ENCODE results near the gene ZKSCAN2. TPM values are rescaled to one million over a fixed set of nuclear protein-coding genes. Genes with fewer than 3 reads are reported as not detected.

The ZKSCAN2 gene
- total and polyA plus RNA-seq, 11 donors, result 1.7 to 8.0 (median 4.2) TPM

DNA sequence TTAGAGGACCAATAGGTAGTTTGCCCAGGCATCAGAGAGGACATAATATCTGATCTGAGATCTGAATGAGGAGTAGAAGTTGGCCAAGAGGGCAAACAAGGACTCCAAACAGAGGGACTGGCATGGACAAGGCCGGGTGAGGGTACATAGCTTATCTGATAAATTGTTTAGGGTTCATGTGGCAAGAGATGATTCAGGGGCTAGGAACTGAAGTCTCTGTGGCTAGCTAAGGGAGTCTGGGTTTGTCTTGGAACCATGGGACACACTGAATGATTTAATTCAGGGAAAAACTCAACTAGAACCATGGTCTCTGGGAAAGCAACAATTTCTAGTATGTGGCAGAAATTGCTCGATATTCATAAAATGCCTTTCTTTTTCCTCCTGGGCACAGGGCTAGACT is 45.0 kb downstream of the ZKSCAN2 start:
- TF ChIP-seq, protein P1, sequence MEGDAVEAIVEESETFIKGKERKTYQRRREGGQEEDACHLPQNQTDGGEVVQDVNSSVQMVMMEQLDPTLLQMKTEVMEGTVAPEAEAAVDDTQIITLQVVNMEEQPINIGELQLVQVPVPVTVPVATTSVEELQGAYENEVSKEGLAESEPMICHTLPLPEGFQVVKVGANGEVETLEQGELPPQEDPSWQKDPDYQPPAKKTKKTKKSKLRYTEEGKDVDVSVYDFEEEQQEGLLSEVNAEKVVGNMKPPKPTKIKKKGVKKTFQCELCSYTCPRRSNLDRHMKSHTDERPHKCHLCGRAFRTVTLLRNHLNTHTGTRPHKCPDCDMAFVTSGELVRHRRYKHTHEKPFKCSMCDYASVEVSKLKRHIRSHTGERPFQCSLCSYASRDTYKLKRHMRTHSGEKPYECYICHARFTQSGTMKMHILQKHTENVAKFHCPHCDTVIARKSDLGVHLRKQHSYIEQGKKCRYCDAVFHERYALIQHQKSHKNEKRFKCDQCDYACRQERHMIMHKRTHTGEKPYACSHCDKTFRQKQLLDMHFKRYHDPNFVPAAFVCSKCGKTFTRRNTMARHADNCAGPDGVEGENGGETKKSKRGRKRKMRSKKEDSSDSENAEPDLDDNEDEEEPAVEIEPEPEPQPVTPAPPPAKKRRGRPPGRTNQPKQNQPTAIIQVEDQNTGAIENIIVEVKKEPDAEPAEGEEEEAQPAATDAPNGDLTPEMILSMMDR (IDR thresholded peaks at IDR 0.05), result no peak
- no peak for TF ChIP-seq POLR2A (IDR thresholded peaks at IDR 0.05)
- WGBS, 4 donors, result 83 to 88% (median 86%) methylated on average over 2 of the region's 2 CpGs
- no peak overlapping the region for H3K4me3 ChIP-seq
- ATAC-seq, result no peak
- H3K9me3 ChIP-seq, result peaks cover 0 to 5% (median 0%) of the 10 kb centered on the region in 12 donors
- intact Hi-C loops (cut with DNase I), result loop anchor here in 1 of 10 donors (10.0 kb wide), 1 partner anchor 368 kb away; the partner anchor contains the start of gene SLC5A11
- DNase-seq, result no peak
- H3K4me1 ChIP-seq, result peaks cover 0 to 2% (median 0%) of the 10 kb centered on the region in 12 donors
- no peak overlapping the region for H3K27ac ChIP-seq
- no peaks in the 10 kb centered on the region for H3K36me3 ChIP-seq
- H3K27me3 ChIP-seq, result peaks cover 0 to 4% (median 0%) of the 10 kb centered on the region in 9 donors

DNA sequence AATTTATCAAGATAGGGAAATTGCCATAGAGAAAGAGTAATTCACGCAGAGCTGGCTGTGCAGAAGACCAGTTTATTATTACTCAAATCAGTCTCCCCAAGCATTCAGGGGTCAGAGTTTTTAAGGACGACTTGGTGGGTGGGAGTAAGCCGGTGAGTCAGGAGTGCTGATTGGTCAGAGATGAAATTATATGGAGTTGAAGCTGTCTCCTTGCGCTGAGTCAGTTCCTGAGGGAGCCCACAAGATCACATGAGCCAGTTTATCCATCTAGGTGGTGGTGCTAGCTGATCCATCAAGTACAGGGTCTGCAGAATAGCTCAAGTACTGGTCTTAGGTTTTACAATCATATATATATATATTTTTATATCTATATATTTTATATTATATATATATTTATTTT is 46.9 kb downstream of the ZKSCAN2 start:
- no peak for ATAC-seq
- H3K27me3 ChIP-seq, result no peaks in the 10 kb centered on the region
- WGBS, 4 donors, result 59 to 72% (median 65%) methylated on average over 4 of the region's 4 CpGs

DNA sequence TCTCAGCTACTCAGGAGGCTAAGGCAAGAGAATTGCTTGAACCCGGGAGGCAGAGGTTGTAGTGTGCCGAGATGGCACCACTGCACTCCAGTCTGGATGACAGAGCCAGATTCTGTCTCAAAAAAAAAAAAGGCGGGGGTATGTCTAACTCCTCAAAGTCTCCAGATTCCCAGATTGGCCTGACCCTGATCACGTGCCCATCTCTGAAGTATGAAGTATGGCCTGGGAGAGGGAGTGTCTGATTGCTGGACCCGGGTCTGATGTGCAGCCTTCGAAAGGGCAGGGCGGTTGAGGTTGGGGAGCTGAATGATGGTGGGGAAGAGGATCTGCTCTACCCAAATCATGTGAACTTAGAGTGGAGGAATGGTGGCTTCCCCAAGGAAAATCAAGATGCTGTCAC is 58.2 kb downstream of the ZKSCAN2 start:
- DNase-seq (no peak), ATAC-seq (no peak)
- Histone ChIP-seq H3K27me3 (no peaks in the 10 kb centered on the region), H3K9me3 (no peaks in the 10 kb centered on the region), H3K4me3 (no peak overlapping the region), H3K4me1 (no peaks in the 10 kb centered on the region), H3K36me3 (no peaks in the 10 kb centered on the region), H3K27ac (no peak overlapping the region)
- TF ChIP-seq POLR2A (IDR thresholded peaks at IDR 0.05), result no peak
- TF ChIP-seq, protein P1 (IDR thresholded peaks at IDR 0.05), result no peak
- intact Hi-C loops (cut with DNase I), result no loop called here
- 90 to 97% (median 92%) methylated on average over 7 of the region's 7 CpGs for WGBS, 4 donors

More for the DNA sequence above, 46.9 kb downstream of the ZKSCAN2 start:
- H3K4me3 ChIP-seq, result no peak overlapping the region
- H3K36me3 ChIP-seq, result no peaks in the 10 kb centered on the region
- no peak overlapping the region for H3K27ac ChIP-seq
- TF ChIP-seq, protein P1 (IDR thresholded peaks at IDR 0.05), result no peak
- TF ChIP-seq POLR2A (IDR thresholded peaks at IDR 0.05), result no peak
- H3K4me1 ChIP-seq, result peaks cover 0 to 2% (median 0%) of the 10 kb centered on the region in 12 donors
- DNase-seq, result no peak
- intact Hi-C loops (cut with DNase I), result loop anchor here in 1 of 10 donors (10.0 kb wide), 1 partner anchor 366 kb away; the partner anchor contains the start of gene SLC5A11
- peaks cover 0 to 5% (median 0%) of the 10 kb centered on the region in 12 donors for H3K9me3 ChIP-seq

DNA sequence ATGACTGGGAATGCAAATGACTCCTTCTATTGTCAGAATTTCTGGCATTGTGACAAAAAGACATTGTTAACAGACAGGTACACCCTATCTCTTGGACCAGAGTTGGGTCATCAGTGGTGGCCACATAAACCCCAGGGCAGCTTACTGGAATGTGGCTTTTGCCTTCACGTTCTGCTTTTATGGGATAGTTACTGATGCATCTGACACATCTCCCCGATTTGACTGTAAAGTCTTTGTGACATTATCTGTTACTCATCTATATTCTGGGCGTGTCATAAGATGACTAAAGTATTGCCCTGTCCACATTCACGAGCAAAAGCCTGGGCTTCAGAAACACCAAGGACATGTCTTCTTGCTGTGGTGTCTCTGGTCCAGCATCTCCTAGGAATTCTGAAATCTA is 59.6 kb downstream of the ZKSCAN2 start:
- Histone ChIP-seq H3K4me3 (no peak overlapping the region), H3K9me3 (no peaks in the 10 kb centered on the region), H3K27me3 (no peaks in the 10 kb centered on the region), H3K4me1 (no peaks in the 10 kb centered on the region), H3K27ac (no peak overlapping the region), H3K36me3 (no peaks in the 10 kb centered on the region)
- ATAC-seq (no peak), DNase-seq (no peak)
- intact Hi-C loops (cut with DNase I), result no loop called here
- TF ChIP-seq, protein P1 (IDR thresholded peaks at IDR 0.05), result no peak
- TF ChIP-seq POLR2A (IDR thresholded peaks at IDR 0.05), result no peak
- WGBS, 4 donors, result 89 to 90% (median 89%) methylated on average over 4 of the region's 4 CpGs

Data from heart left ventricle (tissue), 16 donors.